Astrocyte of the spinal cord (primary cell): ENCODE results near the gene IST1.

Experiments
- DNase-seq: peaks from one replicate; pipeline ENCODE4 v3.0.0; 2011; ENCODE audit warnings: low read depth, low spot score
- H3K4me3 ChIP-seq: 2 replicates; pipeline ENCODE4 v1.5.1; 2011; ENCODE audit warnings: low read depth, mild to moderate bottlenecking, low read length, moderate library complexity
- in situ Hi-C: cut with HindIII; loops from 2 replicates; pipeline ENCODE4 v1.10.0; 2017; ENCODE audit warnings: low sequenced_read_pairs
- TF ChIP-seq, protein P1 (sequence below): IDR thresholded peaks from 2 replicates; pipeline ENCODE4 v1.5.1; 2012; ENCODE audit warnings: low read depth, mild to moderate bottlenecking, low read length, inconsistent platforms

The IST1 gene

DNA sequence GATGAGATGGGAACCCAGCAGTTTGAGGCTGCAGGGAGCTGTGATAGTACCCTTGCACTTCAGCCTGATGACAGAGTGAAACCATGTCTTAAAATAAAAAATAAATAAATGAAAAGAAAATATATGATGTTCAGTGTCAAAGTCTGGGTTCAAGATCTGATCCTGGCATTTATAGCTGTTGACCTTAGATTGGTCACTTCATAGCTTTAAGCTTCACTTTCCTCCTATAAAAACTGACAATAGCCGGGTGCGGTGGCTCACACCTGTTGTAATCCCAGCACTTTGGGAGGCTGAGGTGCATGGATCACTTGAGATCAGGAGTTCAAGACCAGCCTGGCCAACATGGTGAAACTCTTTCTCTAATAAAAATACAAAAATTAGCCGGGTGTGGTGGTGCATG lies 6.2 kb upstream of the IST1 start:
- in situ Hi-C loops: no loop called here
- H3K4me3 ChIP-seq: no peak overlapping the region
- no peak for DNase-seq
- TF ChIP-seq, protein P1, sequence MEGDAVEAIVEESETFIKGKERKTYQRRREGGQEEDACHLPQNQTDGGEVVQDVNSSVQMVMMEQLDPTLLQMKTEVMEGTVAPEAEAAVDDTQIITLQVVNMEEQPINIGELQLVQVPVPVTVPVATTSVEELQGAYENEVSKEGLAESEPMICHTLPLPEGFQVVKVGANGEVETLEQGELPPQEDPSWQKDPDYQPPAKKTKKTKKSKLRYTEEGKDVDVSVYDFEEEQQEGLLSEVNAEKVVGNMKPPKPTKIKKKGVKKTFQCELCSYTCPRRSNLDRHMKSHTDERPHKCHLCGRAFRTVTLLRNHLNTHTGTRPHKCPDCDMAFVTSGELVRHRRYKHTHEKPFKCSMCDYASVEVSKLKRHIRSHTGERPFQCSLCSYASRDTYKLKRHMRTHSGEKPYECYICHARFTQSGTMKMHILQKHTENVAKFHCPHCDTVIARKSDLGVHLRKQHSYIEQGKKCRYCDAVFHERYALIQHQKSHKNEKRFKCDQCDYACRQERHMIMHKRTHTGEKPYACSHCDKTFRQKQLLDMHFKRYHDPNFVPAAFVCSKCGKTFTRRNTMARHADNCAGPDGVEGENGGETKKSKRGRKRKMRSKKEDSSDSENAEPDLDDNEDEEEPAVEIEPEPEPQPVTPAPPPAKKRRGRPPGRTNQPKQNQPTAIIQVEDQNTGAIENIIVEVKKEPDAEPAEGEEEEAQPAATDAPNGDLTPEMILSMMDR: no peak

DNA sequence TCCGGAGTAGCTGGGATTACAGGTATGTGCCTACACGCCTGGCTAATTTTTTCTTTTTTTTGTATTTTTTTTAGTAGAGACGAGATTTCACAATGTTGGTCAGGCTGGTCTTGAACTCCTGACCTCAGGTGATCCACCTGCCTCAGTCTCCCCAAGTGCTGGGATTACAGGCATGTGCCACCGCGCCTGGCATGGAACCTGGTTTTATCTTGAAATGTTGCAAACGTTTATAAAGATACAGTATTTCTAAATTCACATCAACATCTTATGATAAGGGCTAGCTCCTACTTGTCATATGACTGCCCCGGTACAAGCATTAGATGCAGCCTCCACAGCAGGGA lies 1.5 kb upstream of the IST1 start:
- DNase-seq: no peak
- peak overlapping the region; percentile 90 for H3K4me3 ChIP-seq
- TF ChIP-seq, protein P1: no peak
- in situ Hi-C loops: no loop called here

DNA sequence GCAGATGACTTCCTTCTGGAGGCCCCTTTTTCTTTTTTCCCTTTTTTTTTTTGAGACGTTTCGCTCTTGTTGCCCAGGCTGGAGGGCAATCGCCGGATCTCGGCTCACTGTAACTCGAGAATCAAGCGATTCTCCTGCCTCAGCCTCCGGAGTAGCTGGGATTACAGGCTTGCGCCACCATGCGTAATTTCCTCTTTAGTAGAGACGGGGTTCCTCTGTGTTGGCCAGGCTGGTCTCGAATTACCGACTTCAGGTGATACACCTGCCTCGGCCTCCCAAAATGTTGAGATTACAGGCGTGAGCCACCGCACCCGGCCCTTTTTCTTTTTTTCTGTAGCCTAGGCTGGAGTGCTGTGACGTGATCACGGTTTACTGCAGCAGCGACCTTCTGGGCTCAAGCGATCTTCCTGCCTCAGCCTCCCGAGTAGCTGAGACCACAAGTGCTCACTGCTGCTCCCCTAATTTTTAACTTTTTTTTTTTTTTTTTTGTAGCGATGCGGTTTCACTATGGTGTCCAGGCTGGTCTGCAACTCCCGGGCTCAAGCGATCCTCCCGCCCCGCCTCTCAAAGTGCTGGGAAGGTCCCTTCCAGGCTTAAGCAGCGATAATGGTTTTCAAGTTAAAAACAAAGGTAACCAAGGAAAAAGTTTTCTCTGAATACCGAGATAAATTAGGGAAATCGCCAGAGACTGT lies 956 bp upstream of the IST1 start:
- TF ChIP-seq, protein P1: peak; percentile 23
- peak overlapping the region; percentile 90 for H3K4me3 ChIP-seq
- DNase-seq: peak; percentile 70
- in situ Hi-C loops: no loop called here

DNA sequence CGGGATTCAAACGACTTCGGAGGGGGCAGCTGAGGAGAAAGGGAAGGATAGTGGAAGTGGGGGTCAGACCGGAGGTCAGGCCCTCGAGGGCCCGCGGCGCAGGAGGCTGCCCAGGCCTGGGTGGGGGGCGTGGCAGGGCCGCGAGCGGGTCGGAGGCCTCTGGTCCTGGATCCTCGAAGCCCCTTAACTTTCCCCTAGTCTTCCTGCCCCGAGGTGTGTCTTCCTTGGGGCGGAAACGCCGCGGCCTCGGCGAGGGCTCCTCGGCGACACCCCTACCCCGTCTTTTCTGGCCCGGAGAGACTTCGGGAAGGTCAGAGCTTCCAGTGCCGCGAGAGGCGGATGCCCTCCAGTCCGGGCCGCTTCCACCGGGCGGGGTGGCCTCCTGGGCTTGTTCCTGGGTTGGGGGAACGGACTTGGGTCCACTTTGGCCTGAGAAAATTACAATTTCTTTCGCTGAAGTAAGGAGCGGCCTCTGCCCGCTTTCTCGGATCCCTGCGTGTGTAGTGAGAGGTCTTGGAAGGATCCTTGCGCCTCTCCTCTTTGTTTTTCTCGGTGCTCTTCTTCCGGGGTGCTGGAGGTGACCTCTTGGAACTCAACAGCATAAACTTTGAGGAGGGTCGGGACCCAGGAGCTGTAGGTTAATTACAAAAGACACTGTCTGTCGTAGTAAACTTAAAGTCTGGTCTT lies 491 bp downstream of the IST1 start:
- H3K4me3 ChIP-seq: peak overlapping the region; percentile 90
- DNase-seq: peak; percentile 44
- in situ Hi-C loops: no loop called here
- TF ChIP-seq, protein P1: no peak

DNA sequence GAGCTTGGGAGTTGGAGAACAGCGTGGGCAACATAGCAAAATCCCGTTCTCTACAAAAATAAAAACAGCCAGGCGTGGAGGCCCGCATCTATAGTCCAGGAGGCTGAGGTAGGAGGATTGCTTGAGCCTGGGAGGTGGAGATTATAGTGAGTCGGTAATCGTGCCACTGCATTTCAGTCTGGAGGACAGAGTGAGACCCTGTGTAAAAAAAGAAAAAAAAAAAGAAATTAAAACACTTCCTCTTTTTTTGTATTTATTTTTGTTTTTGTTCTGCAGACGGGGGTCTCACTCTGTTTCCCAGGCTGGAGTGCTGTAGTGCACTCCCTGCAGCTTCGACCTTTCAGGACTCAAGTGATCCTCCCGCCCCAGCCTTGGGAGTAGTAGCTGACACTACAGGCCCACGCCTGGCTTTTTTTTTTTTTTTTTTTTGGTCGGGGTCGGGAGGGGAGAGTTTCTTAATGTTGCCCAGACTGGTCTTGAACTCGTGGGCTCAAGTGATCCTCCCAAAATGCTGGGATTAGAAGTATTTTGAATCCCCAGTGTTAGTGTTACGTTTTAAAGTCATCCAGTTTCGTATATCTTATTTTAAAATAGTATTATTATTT lies 1.5 kb downstream of the IST1 start:
- in situ Hi-C loops: no loop called here
- DNase-seq: no peak
- peak overlapping the region; percentile 90 for H3K4me3 ChIP-seq
- TF ChIP-seq, protein P1: no peak

DNA sequence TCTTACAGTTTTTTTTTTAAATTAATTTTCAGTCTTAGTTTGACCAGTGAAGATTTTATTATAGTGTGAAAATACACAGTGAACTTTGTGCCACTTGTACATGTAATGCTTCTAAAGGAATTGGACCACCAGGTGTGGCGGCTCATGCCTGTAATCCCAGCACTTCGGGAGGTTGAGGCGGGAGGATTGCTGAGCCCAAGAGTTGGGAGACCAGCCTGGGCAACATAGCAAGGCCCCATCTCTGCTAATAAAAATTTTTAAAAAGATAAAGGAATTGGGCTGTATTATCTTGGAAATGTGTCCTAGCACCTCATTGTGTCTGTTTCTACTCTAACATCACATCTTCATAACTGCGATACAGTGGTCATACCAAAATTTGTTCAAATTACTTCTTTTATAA lies 3.8 kb downstream of the IST1 start:
- in situ Hi-C loops: no loop called here
- DNase-seq: no peak
- H3K4me3 ChIP-seq: no peak overlapping the region
- TF ChIP-seq, protein P1: no peak
